IMR-90 (cell line): ENCODE data around the gene LRFN2. TPM values are rescaled to one million over a fixed set of nuclear protein-coding genes. Genes with fewer than 3 reads are reported as not detected.

Experiments used
- ATAC-seq: fragments of 200-7000 bp; cut with Tn5 transposase; 2 replicates; pipeline ENCODE4 v1.9.1; 2020; ENCODE audit warnings: low read depth, mild to moderate bottlenecking, moderate library complexity
- BruUV-seq: library from RNA; stranded (reverse); fragments of 400-500 nt; replicated peaks from 2 replicates; lab custom pipeline; 2021; lab: Mats Ljungman, UMichigan
- CTCF ChIA-PET: fragments of 300-600 bp; formaldehyde crosslinking; extraction: SDS; loops from one replicate; lab custom pipeline; 2021; ENCODE audit warnings: antibody characterized with exemption; lab: Yijun Ruan, JAX
- POLR2A ChIA-PET: fragments of 300-600 bp; sonication (Branson Sonifier 250); formaldehyde crosslinking; loops from one replicate; lab custom pipeline; 2022; ENCODE audit warnings: antibody characterized with exemption; ENCODE audit not compliant: unreplicated experiment; lab: Charles Lee
- DNase-seq: peaks from one replicate; pipeline ENCODE4 v3.0.0; 2013
- H2AFZ ChIP-seq: replicated peaks from 2 replicates; pipeline ENCODE3; 2013; ENCODE audit warnings: low read length, mild to moderate bottlenecking; ENCODE audit not compliant: poor library complexity
- H2AK5ac ChIP-seq: 2 replicates; pipeline ENCODE4 v1.6.1; 2013; ENCODE audit warnings: low read depth, low read length, inconsistent platforms
- H2AK9ac ChIP-seq: replicated peaks from 2 replicates; pipeline ENCODE3; 2013; ENCODE audit warnings: mild to moderate bottlenecking, low read depth, low read length, moderate library complexity; ENCODE audit not compliant: poor library complexity
- H2BK120ac ChIP-seq: 2 replicates; pipeline ENCODE4 v1.6.1; 2013; ENCODE audit warnings: low read depth, low read length, inconsistent platforms
- H2BK15ac ChIP-seq: 3 replicates; pipeline ENCODE4 v1.6.1; 2013; ENCODE audit warnings: low read depth, low read length, inconsistent platforms
- H2BK20ac ChIP-seq: 2 replicates; pipeline ENCODE4 v1.6.1; 2013; ENCODE audit warnings: low read depth, mild to moderate bottlenecking, inconsistent platforms, low read length, moderate library complexity
- H2BK5ac ChIP-seq: 2 replicates; pipeline ENCODE4 v1.6.1; 2013; ENCODE audit warnings: mild to moderate bottlenecking, low read depth, low read length, inconsistent platforms; ENCODE audit not compliant: poor library complexity, severe bottlenecking
- H3K14ac ChIP-seq: replicated peaks from 2 replicates; pipeline ENCODE4 v1.6.1; 2013; ENCODE audit warnings: low read depth, low read length, inconsistent platforms
- H3K18ac ChIP-seq: 2 replicates; pipeline ENCODE4 v1.6.1; 2013; ENCODE audit warnings: low read depth, low read length, control low read depth
- H3K23ac ChIP-seq: 2 replicates; pipeline ENCODE4 v1.6.1; 2013; ENCODE audit warnings: low read depth, low read length, inconsistent platforms
- H3K27ac ChIP-seq: 2 replicates; pipeline ENCODE4 v1.5.1; 2013; ENCODE audit warnings: mild to moderate bottlenecking, control low read depth, low read length; ENCODE audit not compliant: insufficient read depth
- H3K27me3 ChIP-seq: 2 replicates; pipeline ENCODE4 v1.6.1; 2013; ENCODE audit warnings: low read length; ENCODE audit not compliant: control insufficient read depth, insufficient read depth
- H3K36me3 ChIP-seq: 2 replicates; pipeline ENCODE4 v1.6.1; 2013; ENCODE audit warnings: low read length, mixed read lengths; ENCODE audit not compliant: control insufficient read depth, insufficient read depth
- H3K4ac ChIP-seq: 2 replicates; pipeline ENCODE4 v1.6.1; 2013; ENCODE audit warnings: low read depth, low read length, inconsistent platforms
- H3K4me1 ChIP-seq: 2 replicates; pipeline ENCODE4 v1.6.1; 2013; ENCODE audit warnings: low read length, mixed read lengths; ENCODE audit not compliant: control insufficient read depth, insufficient read depth
- H3K4me2 ChIP-seq: 2 replicates; pipeline ENCODE4 v1.6.1; 2013; ENCODE audit warnings: low read depth, mild to moderate bottlenecking, control low read depth, low read length, moderate library complexity
- H3K4me3 ChIP-seq: 2 replicates; pipeline ENCODE4 v1.5.1; 2013; ENCODE audit warnings: low read depth, mild to moderate bottlenecking, control low read depth, low read length, moderate library complexity; ENCODE audit not compliant: insufficient read depth
- H3K56ac ChIP-seq: 2 replicates; pipeline ENCODE4 v1.6.1; 2013; ENCODE audit warnings: low read length, inconsistent platforms; ENCODE audit not compliant: insufficient read depth; ENCODE audit errors: extremely low read depth
- H3K79me1 ChIP-seq, 2 experiments: 2 replicates each; pipeline ENCODE4 v1.6.1; 2013; ENCODE audit warnings: low read length in 2 of 2, inconsistent platforms in 1 of 2, low read depth in 1 of 2
- H3K9ac ChIP-seq: 2 replicates; pipeline ENCODE4 v1.6.1; 2013; ENCODE audit warnings: low read depth, low read length, control low read depth
- H3K9me1 ChIP-seq: 2 replicates; pipeline ENCODE4 v1.6.1; 2013; ENCODE audit warnings: low read length, inconsistent platforms; ENCODE audit not compliant: insufficient read depth
- H3K9me3 ChIP-seq: 2 replicates; pipeline ENCODE4 v1.6.1; 2013; ENCODE audit warnings: low read length; ENCODE audit not compliant: control insufficient read depth, insufficient read depth
- H4K20me1 ChIP-seq: 2 replicates; pipeline ENCODE4 v1.6.1; 2013; ENCODE audit warnings: low read length, inconsistent platforms; ENCODE audit not compliant: insufficient read depth
- H4K5ac ChIP-seq: 2 replicates; pipeline ENCODE4 v1.6.1; 2013; ENCODE audit warnings: mild to moderate bottlenecking, low read depth, low read length, control low read depth
- H4K8ac ChIP-seq, 2 experiments: 2 replicates each; pipeline ENCODE4 v1.6.1; 2013; ENCODE audit warnings: low read depth in 2 of 2, low read length in 2 of 2, control low read depth in 1 of 2, inconsistent platforms in 1 of 2
- H4K91ac ChIP-seq: 2 replicates; pipeline ENCODE4 v1.6.1; 2013; ENCODE audit warnings: low read depth, low read length, inconsistent platforms; ENCODE audit not compliant: insufficient read depth
- MXI1 ChIP-seq: IDR thresholded peaks from 2 replicates; pipeline ENCODE4 v1.6.1; 2012; ENCODE audit warnings: low read depth, mild to moderate bottlenecking, low read length, moderate library complexity, borderline replicate concordance
- WGBS, 2 experiments: methylation state at CpG; one replicate each; pipeline versions ENCODE4 v1.1.5 to v1.1.7; 2013; ENCODE audit warnings: missing lambda C conversion rate in 2 of 2; ENCODE audit not compliant: insufficient read length in 1 of 2; ENCODE audit errors: extremely low coverage in 2 of 2; 5-methylcytosine and 5-hydroxymethylcytosine counted together
- dilution Hi-C: fragments of 300-500 bp; cut with HindIII; formaldehyde crosslinking; loops from one replicate; pipeline ENCODE4 v1.14.3; 2018; ENCODE audit warnings: low sequenced_read_pairs; ENCODE audit not compliant: unreplicated experiment
- in situ Hi-C: fragments of 300-500 bp; cut with MboI; formaldehyde crosslinking; loops from 3 replicates; pipeline ENCODE4 v1.14.3; 2019; ENCODE audit warnings: low sequenced_read_pairs, inconsistent platforms, mixed read lengths
- intact Hi-C: fragments of 100-400 bp; cut with micrococcal nuclease; formaldehyde crosslinking; loops from 2 replicates; pipeline ENCODE4 v1.10.0; 2022
- polyA plus RNA-seq, 3 experiments: library from polyadenylated mRNA; depleted of rRNA; stranded (reverse); fragments of >200 nt; gene quantifications; 2 replicates each; pipeline ENCODE4 v1.2.3, GENCODE V29; 2012; ENCODE audit warnings: low replicate concordance in 1 of 3
- total RNA-seq: library from RNA; depleted of rRNA; stranded (reverse); fragments of >200 nt; gene quantifications from 2 replicates; pipeline ENCODE4 v1.2.3, GENCODE V29; 2012
- TF ChIP-seq, protein P1 (sequence below): fragments of 150-350 bp; IDR thresholded peaks from 2 replicates; pipeline ENCODE4 v1.6.1; 2017; ENCODE audit warnings: mild to moderate bottlenecking, antibody characterized with exemption, low read length, low read depth

The LRFN2 gene
- total and polyA plus RNA-seq, 2 of the 4 experiments (the other 2 are of a cell fraction), result not detected

DNA sequence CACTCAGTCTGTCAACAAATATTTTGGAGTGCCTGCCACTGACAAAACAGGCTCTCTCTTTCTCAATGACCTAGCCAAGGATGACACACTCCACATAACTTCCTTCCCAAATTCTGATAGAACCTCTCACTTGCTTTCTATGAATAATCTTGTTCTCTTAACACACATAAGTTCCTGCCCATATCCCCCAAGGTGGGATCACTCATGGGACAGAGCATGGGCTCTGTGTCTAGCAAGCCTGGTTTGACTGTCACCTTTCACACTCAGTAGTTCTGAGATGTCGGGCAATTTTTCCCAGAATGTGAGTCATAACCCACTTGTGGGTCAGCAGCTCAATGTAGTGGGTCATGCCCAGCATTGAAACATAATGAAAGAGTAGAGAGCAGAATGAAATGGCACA lies 78.1 kb downstream of the LRFN2 start:
- H3K4me1 ChIP-seq, result no peaks in the 10 kb centered on the region

More for the DNA sequence above, 78.1 kb downstream of the LRFN2 start:
- no peak overlapping the region for H3K14ac ChIP-seq
- WGBS, 2 experiments, result no CpG with 5 or more reads among the region's 1 CpG
- no peak overlapping the region for H2BK5ac ChIP-seq
- H3K9me3 ChIP-seq, result no peaks in the 10 kb centered on the region
- no peak for ATAC-seq
- H4K5ac ChIP-seq, result no peak overlapping the region
- H2AK5ac ChIP-seq, result no peak overlapping the region
- H2BK120ac ChIP-seq, result no peak overlapping the region
- H2AK9ac ChIP-seq, result no peak overlapping the region
- in situ Hi-C loops, result no loop called here
- ChIA-PET POLR2A (no interaction called here), CTCF (no interaction called here)
- no peak overlapping the region for H2AFZ ChIP-seq
- H3K36me3 ChIP-seq, result no peaks in the 10 kb centered on the region
- no peak for TF ChIP-seq MXI1
- TF ChIP-seq, protein P1, sequence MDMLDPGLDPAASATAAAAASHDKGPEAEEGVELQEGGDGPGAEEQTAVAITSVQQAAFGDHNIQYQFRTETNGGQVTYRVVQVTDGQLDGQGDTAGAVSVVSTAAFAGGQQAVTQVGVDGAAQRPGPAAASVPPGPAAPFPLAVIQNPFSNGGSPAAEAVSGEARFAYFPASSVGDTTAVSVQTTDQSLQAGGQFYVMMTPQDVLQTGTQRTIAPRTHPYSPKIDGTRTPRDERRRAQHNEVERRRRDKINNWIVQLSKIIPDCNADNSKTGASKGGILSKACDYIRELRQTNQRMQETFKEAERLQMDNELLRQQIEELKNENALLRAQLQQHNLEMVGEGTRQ, result no peak
- no peak overlapping the region for H3K4me3 ChIP-seq
- dilution Hi-C loops, result no loop called here
- no peak overlapping the region for H3K4me2 ChIP-seq
- BruUV-seq, result no TSS peak
- no peak overlapping the region for H2BK20ac ChIP-seq
- DNase-seq, result no peak
- no peaks in the 10 kb centered on the region for H3K27me3 ChIP-seq
- no peak overlapping the region for H4K8ac ChIP-seq
- no peak overlapping the region for H3K27ac ChIP-seq
- no peak overlapping the region for H3K23ac ChIP-seq
- no peak overlapping the region for H3K4ac ChIP-seq
- H3K9me1 ChIP-seq, result no peaks in the 10 kb centered on the region
- H3K56ac ChIP-seq, result no peak overlapping the region
- intact Hi-C loops, result no loop called here
- no peak overlapping the region for H4K91ac ChIP-seq
- H3K9ac ChIP-seq, result no peak overlapping the region
- no peak overlapping the region for H3K18ac ChIP-seq
- H2BK15ac ChIP-seq, result no peak overlapping the region
- no peaks in the 10 kb centered on the region for H4K20me1 ChIP-seq
- no peaks in the 10 kb centered on the region for H3K79me1 ChIP-seq
